Natural killer cell (primary cell): Measurements from ENCODE around the gene RAPSN. TPM values are rescaled to one million over a fixed set of nuclear protein-coding genes. Genes with fewer than 3 reads are reported as not detected.

Experiments
- ATAC-seq, 3 donors: fragments of 150-1000 bp in 2 of 3; fragments of 200-7000 bp in 1 of 3; cut with Tn5 transposase; 1 replicate in 1 of 3; 2 replicates in 2 of 3; pipeline ENCODE4 v1.10.0; 2021; ENCODE audit warnings: mild to moderate bottlenecking in 2 of 3, moderate library complexity in 2 of 3
- DNase-seq, 2 donors: peaks; one replicate each; pipeline versions ENCODE4 v3.0.0 to v3.0.0-alpha.2; 2013 to 2021; ENCODE audit warnings: mixed read lengths in 1 of 2
- H3K27ac ChIP-seq: one replicate; pipeline ENCODE4 v1.5.1; 2013; ENCODE audit warnings: mild to moderate bottlenecking, low read length
- H3K27me3 ChIP-seq: one replicate; pipeline ENCODE4 v1.6.1; 2013; ENCODE audit warnings: low read length; ENCODE audit not compliant: control insufficient read depth, insufficient read depth
- H3K36me3 ChIP-seq: one replicate; pipeline ENCODE4 v1.6.1; 2013; ENCODE audit warnings: low read length; ENCODE audit not compliant: control insufficient read depth, insufficient read depth
- H3K4me1 ChIP-seq: one replicate; pipeline ENCODE4 v1.6.1; 2013; ENCODE audit warnings: low read length; ENCODE audit not compliant: control insufficient read depth, insufficient read depth
- H3K4me3 ChIP-seq: one replicate; pipeline ENCODE4 v1.5.1; 2013; ENCODE audit warnings: low read length
- H3K9me3 ChIP-seq: one replicate; pipeline ENCODE4 v1.6.1; 2013; ENCODE audit warnings: low read length; ENCODE audit not compliant: control insufficient read depth, insufficient read depth
- H3K27ac Mint-ChIP-seq, 2 donors: one replicate each; pipeline ENCODE4 v1.8.0; 2022; ENCODE audit warnings: mild to moderate bottlenecking in 2 of 2, mixed read lengths in 2 of 2, moderate library complexity in 1 of 2
- H3K27me3 Mint-ChIP-seq, 2 donors: one replicate each; pipeline ENCODE4 v1.8.0; 2022; ENCODE audit warnings: low read depth in 2 of 2, mixed read lengths in 2 of 2
- H3K36me3 Mint-ChIP-seq: one replicate; pipeline ENCODE4 v1.8.0; 2022; ENCODE audit warnings: mixed read lengths
- H3K4me1 Mint-ChIP-seq, 2 donors: one replicate each; pipeline ENCODE4 v1.8.0; 2022; ENCODE audit warnings: mixed read lengths in 2 of 2
- H3K4me3 Mint-ChIP-seq: one replicate; pipeline ENCODE4 v1.8.0; 2022; ENCODE audit warnings: mild to moderate bottlenecking, moderate library complexity, mixed read lengths
- H3K9me3 Mint-ChIP-seq, 2 donors: one replicate each; pipeline ENCODE4 v1.8.0; 2022; ENCODE audit warnings: mixed read lengths in 2 of 2
- CTCF ChIP-seq: fragments of 200-600 bp; IDR thresholded peaks from one replicate; pipeline ENCODE4 v1.8.0; 2022; ENCODE audit warnings: antibody characterized with exemption
- WGBS: methylation state at CpG from one replicate; pipeline ENCODE4 v1.1.7; 2013; ENCODE audit warnings: missing lambda C conversion rate; ENCODE audit not compliant: insufficient coverage; 5-methylcytosine and 5-hydroxymethylcytosine counted together
- intact Hi-C: fragments of 100-400 bp; cut with micrococcal nuclease; formaldehyde crosslinking; loops from one replicate; pipeline ENCODE4 v1.14.2; 2022
- total RNA-seq, 4 donors: library from RNA; stranded (reverse); fragments of 120-200 nt in 1 of 4; gene quantifications; one replicate each; pipeline versions ENCODE4 v1.2.3 to v1.2.4, GENCODE V29; 2013 to 2022

RAPSN gene
- total RNA-seq, 3 donors from 2014 or later (not counting 1 experiment from before 2014, with no cell fraction given), result 1.6 to 2.2 (median 1.7) TPM

GRCh38 chr11:47395223-47396048, 53.5 kb downstream of the RAPSN start:
- H3K4me3 ChIP-seq, result peak overlapping the region; percentile 34
- DNase-seq, result peak in 1 of 2 donors; percentile 11
- no peak for ATAC-seq
- no peaks in the 10 kb centered on the region for H3K36me3 ChIP-seq
- Mint-ChIP-seq H3K9me3 (no peaks in the 10 kb centered on the region), H3K27me3 (no peaks in the 10 kb centered on the region), H3K36me3 (no peaks in the 10 kb centered on the region), H3K27ac (peak overlapping the region; percentile 83 to 92), H3K4me1 (peaks cover 31 to 65% of the 10 kb centered on the region in 2 donors), H3K4me3 (peak overlapping the region; percentile 60)
- H3K27me3 ChIP-seq, result no peaks in the 10 kb centered on the region
- peaks cover 73% of the 10 kb centered on the region for H3K4me1 ChIP-seq
- 45% methylated on average over 25 of the region's 25 CpGs for WGBS
- peak overlapping the region; percentile 97 for H3K27ac ChIP-seq
- TF ChIP-seq CTCF, result no peak
- no peaks in the 10 kb centered on the region for H3K9me3 ChIP-seq
- intact Hi-C loops, result no loop called here

GRCh38 chr11:47394322-47395222, 54.4 kb downstream of the RAPSN start:
- WGBS, result 18% methylated on average over 39 of the region's 39 CpGs
- peak; percentile 61 to 76 for DNase-seq
- Mint-ChIP-seq H3K9me3 (no peaks in the 10 kb centered on the region), H3K27me3 (no peaks in the 10 kb centered on the region), H3K36me3 (no peaks in the 10 kb centered on the region), H3K4me1 (peaks cover 35 to 69% of the 10 kb centered on the region in 2 donors), H3K4me3 (peak overlapping the region; percentile 65), H3K27ac (peak overlapping the region; percentile 83 to 92)
- H3K27me3 ChIP-seq, result no peaks in the 10 kb centered on the region
- no peaks in the 10 kb centered on the region for H3K9me3 ChIP-seq
- no peaks in the 10 kb centered on the region for H3K36me3 ChIP-seq
- intact Hi-C loops, result no loop called here
- peak overlapping the region; percentile 97 for H3K27ac ChIP-seq
- H3K4me3 ChIP-seq, result peak overlapping the region; percentile 34
- ATAC-seq, result peak; percentile 80 to 90 (median 86)
- no peak for TF ChIP-seq CTCF
- peaks cover 74% of the 10 kb centered on the region for H3K4me1 ChIP-seq

GRCh38 chr11:47394050-47394321, 55.0 kb downstream of the RAPSN start:
- H3K4me1 ChIP-seq, result peaks cover 74% of the 10 kb centered on the region
- H3K27ac Mint-ChIP-seq, result peak overlapping the region; percentile 83 to 92
- no peaks in the 10 kb centered on the region for H3K27me3 ChIP-seq
- H3K27ac ChIP-seq, result peak overlapping the region; percentile 97
- H3K9me3 Mint-ChIP-seq, result no peaks in the 10 kb centered on the region
- no peaks in the 10 kb centered on the region for H3K27me3 Mint-ChIP-seq
- TF ChIP-seq CTCF, result no peak
- no peaks in the 10 kb centered on the region for H3K9me3 ChIP-seq
- H3K4me3 ChIP-seq, result no peak overlapping the region
- WGBS, result 48% methylated on average over 9 of the region's 9 CpGs
- intact Hi-C loops, result no loop called here
- no peaks in the 10 kb centered on the region for H3K36me3 ChIP-seq
- ATAC-seq, result peak in 1 of 3 donors; percentile 29
- H3K36me3 Mint-ChIP-seq, result no peaks in the 10 kb centered on the region
- H3K4me3 Mint-ChIP-seq, result peak overlapping the region; percentile 65
- DNase-seq, result no peak
- peaks cover 38 to 72% of the 10 kb centered on the region in 2 donors for H3K4me1 Mint-ChIP-seq
